ENCODE measurements around the gene AGFG2. TPM values are rescaled to one million over a fixed set of nuclear protein-coding genes. Genes with fewer than 3 reads are reported as not detected.

The AGFG2 gene, protein sequence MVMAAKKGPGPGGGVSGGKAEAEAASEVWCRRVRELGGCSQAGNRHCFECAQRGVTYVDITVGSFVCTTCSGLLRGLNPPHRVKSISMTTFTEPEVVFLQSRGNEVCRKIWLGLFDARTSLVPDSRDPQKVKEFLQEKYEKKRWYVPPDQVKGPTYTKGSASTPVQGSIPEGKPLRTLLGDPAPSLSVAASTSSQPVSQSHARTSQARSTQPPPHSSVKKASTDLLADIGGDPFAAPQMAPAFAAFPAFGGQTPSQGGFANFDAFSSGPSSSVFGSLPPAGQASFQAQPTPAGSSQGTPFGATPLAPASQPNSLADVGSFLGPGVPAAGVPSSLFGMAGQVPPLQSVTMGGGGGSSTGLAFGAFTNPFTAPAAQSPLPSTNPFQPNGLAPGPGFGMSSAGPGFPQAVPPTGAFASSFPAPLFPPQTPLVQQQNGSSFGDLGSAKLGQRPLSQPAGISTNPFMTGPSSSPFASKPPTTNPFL
- total RNA-seq: 11.8 and 20.2 TPM in 2 replicates

DNA sequence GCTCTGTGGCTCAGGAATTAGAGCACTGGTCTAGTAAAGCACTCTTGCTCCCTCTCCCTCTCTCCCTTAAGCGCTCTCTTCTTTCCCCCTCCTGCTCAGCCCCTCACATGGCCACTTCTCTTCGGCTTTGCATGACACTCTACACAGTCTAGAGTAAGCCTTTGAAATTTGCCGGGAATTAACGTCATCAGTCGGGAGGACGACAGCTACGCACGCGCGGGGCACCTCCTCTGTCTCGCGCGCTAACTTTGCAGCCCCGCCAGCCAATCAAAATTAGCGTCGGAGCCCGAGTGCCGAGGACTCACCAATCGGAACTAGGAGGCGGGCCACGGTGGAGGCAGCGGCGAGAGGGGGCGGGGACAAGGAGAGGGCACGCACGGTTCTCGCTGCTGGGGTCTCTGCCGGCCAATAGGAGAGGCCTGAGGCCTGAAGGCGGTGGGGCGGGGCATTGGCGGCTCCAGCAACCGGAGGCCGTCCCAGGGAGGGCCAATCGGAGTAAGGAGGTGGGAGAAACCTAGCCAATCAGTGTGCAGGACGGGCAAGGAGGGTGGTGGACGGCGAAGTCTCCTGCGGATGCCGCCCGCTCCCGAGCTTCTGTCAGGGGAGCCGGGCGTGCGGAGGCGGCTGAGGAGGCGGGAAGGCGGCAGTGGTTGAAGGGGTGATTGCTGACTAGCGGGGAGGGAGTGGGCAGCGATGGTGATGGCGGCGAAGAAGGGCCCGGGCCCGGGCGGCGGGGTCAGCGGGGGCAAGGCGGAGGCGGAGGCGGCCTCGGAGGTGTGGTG is at the start of gene AGFG2:
Gene AGFG2, plus strand, starts transcription at position 550 of the 782 bp plus-strand sequence. Its CDS starts 144 bp downstream, at position 694.

DNA sequence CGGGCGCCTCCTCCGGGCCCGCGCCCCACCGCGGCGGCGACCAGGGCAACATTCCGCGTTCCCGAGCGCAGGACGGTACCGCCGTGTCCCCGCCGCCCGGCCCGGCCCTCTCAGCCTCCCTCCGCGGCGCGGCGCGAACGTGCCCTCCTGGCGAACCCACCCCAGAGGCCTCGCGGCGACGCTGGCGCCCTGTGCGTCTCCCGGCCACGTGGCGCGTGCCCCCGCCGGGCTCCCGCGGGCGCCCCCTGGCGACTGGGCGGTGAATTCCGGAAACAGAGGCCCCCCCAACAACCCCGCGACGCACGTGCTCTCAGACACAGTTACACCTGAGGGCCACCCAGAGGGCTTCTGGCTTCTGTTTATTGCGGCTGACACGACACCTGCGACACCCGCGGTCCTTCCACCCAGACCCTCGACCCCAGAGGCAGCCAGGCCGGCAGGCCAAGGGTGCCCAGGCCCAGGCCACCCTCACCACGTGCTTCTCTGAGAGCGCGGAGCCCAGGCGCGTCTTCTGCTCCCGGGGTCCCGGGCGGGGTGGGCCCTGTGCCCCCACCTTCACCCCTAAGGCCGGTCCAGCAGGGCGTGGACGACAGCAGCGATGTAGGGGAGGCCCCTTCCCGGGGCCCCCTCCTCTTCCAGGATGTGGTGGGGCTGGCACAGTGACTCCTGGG is 34.8 kb downstream of the AGFG2 start, which contains the start of gene SAP25:
Gene SAP25, minus strand, starts transcription at position 210 of the 671 bp plus-strand sequence. Its CDS starts 158 bp downstream, at position 52.

DNA sequence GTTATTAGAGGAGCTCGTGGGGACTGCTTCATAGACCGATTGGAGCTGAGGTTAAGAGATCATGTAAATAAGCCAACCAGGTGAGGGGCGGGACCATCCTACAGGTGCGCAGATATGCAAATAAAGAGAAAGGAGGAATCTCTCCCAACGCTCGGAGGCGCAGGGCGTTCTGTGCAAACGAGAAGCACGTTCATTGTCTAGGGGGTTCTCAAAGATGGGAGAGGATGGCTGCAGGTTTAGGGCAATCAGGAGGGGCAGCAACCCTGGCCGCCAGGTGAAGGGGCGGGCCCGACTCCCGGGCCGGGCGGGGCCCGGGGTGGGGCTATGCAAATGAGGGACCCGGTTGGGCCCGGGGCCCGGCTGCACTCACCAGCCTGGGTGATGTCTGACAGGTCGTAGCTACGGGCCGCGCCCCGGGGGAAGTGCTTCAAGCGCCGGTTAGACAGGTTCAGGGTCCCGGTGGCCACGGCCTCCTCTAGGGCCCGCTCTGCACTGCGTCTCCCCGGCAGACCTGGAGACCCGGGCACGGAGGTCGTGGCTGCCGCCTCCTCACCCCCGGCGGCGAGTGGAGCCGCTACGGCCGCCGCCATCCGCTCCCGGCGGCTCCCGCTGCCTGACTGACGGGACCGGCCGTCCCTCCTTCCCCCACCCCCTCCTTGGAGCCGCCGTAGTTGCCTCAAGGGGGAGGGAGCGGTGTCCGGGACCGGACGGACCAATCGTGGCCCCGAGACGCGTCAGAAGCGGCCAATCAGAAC is 46.7 kb downstream of the AGFG2 start, which contains the start of gene LRCH4:
Gene LRCH4, minus strand, starts transcription at position 619 of the 755 bp plus-strand sequence. Its CDS starts 29 bp downstream, at position 590.

DNA sequence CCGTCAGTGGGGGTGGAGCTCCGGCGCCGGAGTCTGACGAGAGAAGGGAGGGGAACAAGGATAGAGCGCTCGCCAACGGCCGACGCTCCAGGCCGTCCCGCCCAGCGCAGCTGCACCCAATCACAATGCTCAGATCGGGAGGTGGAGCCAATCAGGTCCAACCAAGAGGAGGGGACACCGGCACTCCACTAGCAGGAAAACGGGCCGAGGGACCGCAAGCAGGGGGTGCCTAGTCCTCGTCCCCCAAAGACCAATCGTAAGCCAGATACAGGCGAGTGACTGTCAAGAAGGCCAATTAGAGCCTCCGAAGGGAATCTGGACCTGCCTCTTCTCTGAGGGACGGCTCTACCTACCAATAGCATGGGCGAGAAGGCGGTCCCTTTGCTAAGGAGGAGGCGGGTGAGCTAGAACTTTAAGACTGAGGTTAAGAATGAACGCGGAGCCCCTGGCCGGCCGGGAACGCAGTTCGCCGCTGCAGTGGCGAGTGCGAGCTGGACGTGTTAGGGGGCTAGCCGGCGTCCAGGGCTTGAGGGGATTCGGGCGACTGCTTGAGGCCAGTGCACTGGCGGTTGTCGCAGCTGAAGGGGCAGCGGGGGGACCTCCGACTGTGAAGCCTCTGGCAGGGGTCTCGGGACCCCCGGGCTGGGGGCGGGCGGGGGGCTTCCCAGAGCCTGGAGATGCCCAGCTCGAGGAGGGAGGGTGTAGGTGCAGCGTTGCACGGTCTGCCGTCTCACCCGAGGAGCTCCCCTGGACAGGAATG is 47.4 kb downstream of the AGFG2 start, which contains the start of gene FBXO24:
Gene FBXO24, plus strand, starts transcription at position 63 of the 760 bp plus-strand sequence. Its CDS starts 298 bp downstream, at position 361.

GRCh38 chr7:100611983-100612729 is 73.2 kb downstream of the AGFG2 start, which contains the start of gene MOSPD3:
TSS of gene MOSPD3 (plus strand) at chr7:100612540. CDS start at chr7:100612792, 252 bp downstream.

Small RNA genes within 50 kb of the gene (small RNA-seq; reads per million reads assigned to genes)
- gene RN7SL416P: not detected
- gene SAP25: not detected

Other genes with a start within 250 kb of the AGFG2 start
- gene SPDYE3, start 231.5 kb upstream of the AGFG2 start, total RNA-seq: not detected in 2 replicates
- 12.5 and 14.1 TPM in 2 replicates for gene PILRB, start 181.1 kb upstream of the AGFG2 start, total RNA-seq
- gene PILRA, start 165.7 kb upstream of the AGFG2 start, total RNA-seq: under 0.01 and 0.22 TPM in 2 replicates
- gene ZCWPW1, start 110.5 kb upstream of the AGFG2 start, total RNA-seq: 1.6 and 4.3 TPM in 2 replicates
- gene MEPCE, start 109.4 kb upstream of the AGFG2 start, total RNA-seq: 34.1 and 47.5 TPM in 2 replicates
- gene PPP1R35, start 102.7 kb upstream of the AGFG2 start, total RNA-seq: 6.3 and 12.5 TPM in 2 replicates
- gene SPACDR, start 74.9 kb upstream of the AGFG2 start, total RNA-seq: 0.87 and 1.2 TPM in 2 replicates
- gene TSC22D4, start 60.0 kb upstream of the AGFG2 start, total RNA-seq: 23.5 and 29.4 TPM in 2 replicates
- 0.87 and 2.0 TPM in 2 replicates for gene NYAP1, start 55.3 kb upstream of the AGFG2 start, total RNA-seq
- gene SAP25, start 34.7 kb downstream of the AGFG2 start, total RNA-seq: 0.79 TPM in 1 of 2 replicates, not detected in the other
- 19.6 and 52.1 TPM in 2 replicates for gene LRCH4, start 46.9 kb downstream of the AGFG2 start, total RNA-seq
- gene FBXO24, start 47.1 kb downstream of the AGFG2 start, total RNA-seq: 0.39 and 0.54 TPM in 2 replicates
- gene PCOLCE, start 63.2 kb downstream of the AGFG2 start, total RNA-seq: 2.7 and 9.8 TPM in 2 replicates
- gene MOSPD3, start 73.3 kb downstream of the AGFG2 start, total RNA-seq: 13.6 and 20.4 TPM in 2 replicates
- gene TFR2, start 102.3 kb downstream of the AGFG2 start, total RNA-seq: 1.2 and 1.7 TPM in 2 replicates
- not detected in 2 replicates for gene ACTL6B, start 117.2 kb downstream of the AGFG2 start, total RNA-seq
- gene GNB2, start 134.5 kb downstream of the AGFG2 start, total RNA-seq: 110 and 162 TPM in 2 replicates
- gene GIGYF1, start 155.0 kb downstream of the AGFG2 start, total RNA-seq: 23.4 and 30.2 TPM in 2 replicates
- 30.6 and 40.0 TPM in 2 replicates for gene POP7, start 166.9 kb downstream of the AGFG2 start, total RNA-seq
- 0.22 and 0.39 TPM in 2 replicates for gene EPO, start 181.3 kb downstream of the AGFG2 start, total RNA-seq
- not detected in 2 replicates for gene ZAN, start 194.4 kb downstream of the AGFG2 start, total RNA-seq